Epithelial cell of prostate (primary cell): ENCODE data around the gene RANBP1.
"Not testable (repeated sequence)": the region's sequence is repeated elsewhere in the genome, so short reads cannot be mapped to it uniquely, and the experiment has no call there.

ENCODE experiments used
- DNase-seq: peaks from one replicate; pipeline ENCODE4 v3.0.0-alpha.2; 2011; ENCODE audit warnings: low read depth, low spot score
- H3K27ac ChIP-seq: fragments of 450-650 bp; 2 replicates; pipeline ENCODE4 v1.5.1; 2017; ENCODE audit warnings: mild to moderate bottlenecking

The RANBP1 gene

GRCh38 chr22:20147237-20147988 lies 31.5 kb downstream of the RANBP1 start:
- no peak for DNase-seq
- no peak overlapping the region for H3K27ac ChIP-seq

- no peak for DNase-seq
- H3K27ac ChIP-seq = no peak overlapping the region
Observed at GRCh38 chr22:20148414-20148813, 32.5 kb downstream of the RANBP1 start.

GRCh38 chr22:20149257-20150250 lies 33.6 kb downstream of the RANBP1 start:
- DNase-seq = no peak
- no peak overlapping the region for H3K27ac ChIP-seq

GRCh38 chr22:20150381-20151275 lies 34.7 kb downstream of the RANBP1 start, which contains the start of gene CCDC188:
Gene CCDC188, minus strand, starts transcription at chr22:20151055. Its CDS starts 69 bp downstream, at chr22:20150986.
- no peak within 1 kb of the TSS for H3K27ac ChIP-seq
- no peak for DNase-seq

- no peak overlapping the region for H3K27ac ChIP-seq
- DNase-seq = no peak
Observed at GRCh38 chr22:20151276-20151588, 35.3 kb downstream of the RANBP1 start.

- H3K27ac ChIP-seq = no peak overlapping the region
- DNase-seq = no peak
Observed at GRCh38 chr22:20152464-20152890, 36.6 kb downstream of the RANBP1 start.

- no peak overlapping the region for H3K27ac ChIP-seq
- DNase-seq = no peak
Observed at GRCh38 chr22:20153945-20154344, 38.0 kb downstream of the RANBP1 start.

- H3K27ac ChIP-seq = no peak overlapping the region
- DNase-seq = no peak
Observed at GRCh38 chr22:20154602-20155187, 38.8 kb downstream of the RANBP1 start.

- DNase-seq = no peak
- H3K27ac ChIP-seq = no peak overlapping the region
Observed at GRCh38 chr22:20155330-20156041, 39.6 kb downstream of the RANBP1 start.

- H3K27ac ChIP-seq = no peak overlapping the region
- DNase-seq = no peak
Observed at GRCh38 chr22:20156042-20156389, 40.1 kb downstream of the RANBP1 start.

- peak; percentile 3 for DNase-seq
- H3K27ac ChIP-seq = no peak overlapping the region
Observed at GRCh38 chr22:20156611-20157429, 40.9 kb downstream of the RANBP1 start.

- no peak overlapping the region for H3K27ac ChIP-seq
Observed at GRCh38 chr22:20157430-20158183, 41.7 kb downstream of the RANBP1 start.

GRCh38 chr22:20158391-20159036 lies 42.6 kb downstream of the RANBP1 start:
- no peak for DNase-seq
- H3K27ac ChIP-seq = no peak overlapping the region

More at GRCh38 chr22:20157430-20158183, 41.7 kb downstream of the RANBP1 start:
- DNase-seq = no peak

GRCh38 chr22:20159076-20159475 lies 43.2 kb downstream of the RANBP1 start:
- H3K27ac ChIP-seq = no peak overlapping the region

GRCh38 chr22:20159531-20159930 lies 43.6 kb downstream of the RANBP1 start:
- not testable (repeated sequence) for DNase-seq, H3K27ac ChIP-seq

More at GRCh38 chr22:20159076-20159475, 43.2 kb downstream of the RANBP1 start:
- no peak for DNase-seq

GRCh38 chr22:20160041-20160440 lies 44.1 kb downstream of the RANBP1 start:
- DNase-seq = no peak
- no peak overlapping the region for H3K27ac ChIP-seq

GRCh38 chr22:20164863-20165262 lies 49.0 kb downstream of the RANBP1 start:
- H3K27ac ChIP-seq = no peak overlapping the region
- no peak for DNase-seq
